Measurements from ENCODE around the gene ZNF827. TPM values are rescaled to one million over a fixed set of nuclear protein-coding genes. Genes with fewer than 3 reads are reported as not detected.

Gene ZNF827
- total and polyA plus RNA-seq, 9 of the 15 experiments (the other 6 are each of a cell fraction or from before 2014, with no cell fraction given): 0.07 to 0.40 TPM; not detected in 7

DNA sequence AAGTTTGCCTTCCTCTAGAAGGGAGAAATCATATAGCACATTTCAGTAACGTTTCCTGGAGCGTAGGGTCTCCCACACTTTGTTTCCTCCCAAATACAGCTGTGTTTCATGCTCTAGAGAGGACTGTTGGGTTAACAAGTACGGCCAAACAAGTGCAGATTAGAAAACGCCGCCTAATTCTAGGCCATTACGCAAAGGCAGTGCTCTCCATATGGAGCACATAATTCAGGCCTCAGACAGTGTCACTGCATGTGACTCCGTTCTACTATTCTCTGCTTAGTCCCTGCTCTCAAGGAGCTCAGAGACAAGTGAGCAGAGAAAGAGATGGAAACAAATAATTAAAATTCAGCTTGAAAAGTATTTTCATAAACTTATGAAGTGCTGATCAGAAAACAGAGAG is 11.6 kb downstream of the ZNF827 start:
- no peaks in the 10 kb centered on the region for H3K27me3 ChIP-seq (ENCODE audit: control insufficient read depth in 2 of 2, insufficient read depth in 2 of 2, low read length in 2 of 2)
- in situ Hi-C loops (cut with MboI) (no loop called here), intact Hi-C loops (cut with micrococcal nuclease) (no loop called here)
- BruUV-seq (replicated peaks): no TSS peak
- no peaks in the 10 kb centered on the region for H4K20me1 ChIP-seq (replicated peaks; ENCODE audit: control insufficient read depth, insufficient read depth, low read length)
- CTCF ChIA-PET (ENCODE audit: low intra/inter-chr PET ratio): no interaction called here
- 1% methylated on average over 7 of the region's 7 CpGs for WGBS (ENCODE audit: insufficient coverage, low coverage, missing lambda C conversion rate)
- no peaks in the 10 kb centered on the region for H3K36me3 ChIP-seq (ENCODE audit: control insufficient read depth, insufficient read depth, low read length)
- H3K27ac ChIP-seq (ENCODE audit: extremely low read depth, low read depth, low read length): no peak overlapping the region
- TF ChIP-seq SAFB2 (IDR thresholded peaks at IDR 0.05; ENCODE audit: borderline replicate concordance, low read depth, low read length, severe bottlenecking): no peak
- no peak for TF ChIP-seq ZNF146 (CRISPR knock-in tag; IDR thresholded peaks at IDR 0.05; ENCODE audit: unreplicated experiment)
- no peak for TF ChIP-seq CCNT2 (IDR thresholded peaks at IDR 0.05; ENCODE audit: borderline replicate concordance, extremely low read depth, insufficient read length, low read depth, low read length)
- TF ChIP-seq ZNF695 (CRISPR knock-in tag; IDR thresholded peaks at IDR 0.05): no peak
- TF ChIP-seq CEBPG (CRISPR knock-in tag; IDR thresholded peaks at IDR 0.05): no peak
- no peak for TF ChIP-seq CEBPG (tag; conservative IDR thresholded peaks at IDR 0.05 in 1 of 2, IDR thresholded peaks at IDR 0.05 in 1 of 2)
- no peak for TF ChIP-seq C11orf30 (IDR thresholded peaks at IDR 0.05; ENCODE audit: low read depth)
- TF ChIP-seq LARP7 (IDR thresholded peaks at IDR 0.05): no peak
- TF ChIP-seq MEF2D (tag; conservative IDR thresholded peaks at IDR 0.05; ENCODE audit: low read depth): no peak
- TF ChIP-seq, protein P1, sequence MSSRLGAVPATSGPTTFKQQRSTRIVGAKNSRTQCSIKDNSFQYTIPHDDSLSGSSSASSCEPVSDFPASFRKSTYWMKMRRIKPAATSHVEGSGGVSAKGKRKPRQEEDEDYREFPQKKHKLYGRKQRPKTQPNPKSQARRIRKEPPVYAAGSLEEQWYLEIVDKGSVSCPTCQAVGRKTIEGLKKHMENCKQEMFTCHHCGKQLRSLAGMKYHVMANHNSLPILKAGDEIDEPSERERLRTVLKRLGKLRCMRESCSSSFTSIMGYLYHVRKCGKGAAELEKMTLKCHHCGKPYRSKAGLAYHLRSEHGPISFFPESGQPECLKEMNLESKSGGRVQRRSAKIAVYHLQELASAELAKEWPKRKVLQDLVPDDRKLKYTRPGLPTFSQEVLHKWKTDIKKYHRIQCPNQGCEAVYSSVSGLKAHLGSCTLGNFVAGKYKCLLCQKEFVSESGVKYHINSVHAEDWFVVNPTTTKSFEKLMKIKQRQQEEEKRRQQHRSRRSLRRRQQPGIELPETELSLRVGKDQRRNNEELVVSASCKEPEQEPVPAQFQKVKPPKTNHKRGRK (tag; IDR thresholded peaks at IDR 0.05): no peak
- TF ChIP-seq ZNF232 (CRISPR knock-in tag; IDR thresholded peaks at IDR 0.05): no peak
- no peaks in the 10 kb centered on the region for H3K9me1 ChIP-seq (ENCODE audit: control insufficient read depth, insufficient read depth, low read length)
- no peak overlapping the region for H3K9ac ChIP-seq (ENCODE audit: insufficient read depth in 1 of 2, low read depth in 2 of 2, low read length in 2 of 2)
- DNase-seq (ENCODE audit: extremely low read depth in 1 of 4, low spot score in 3 of 4) (no peak), FAIRE-seq (no peak), ATAC-seq (no peak)
- no peaks in the 10 kb centered on the region for H3K79me2 ChIP-seq (ENCODE audit: control insufficient read depth, insufficient read depth, low read length)
- H3K4me1 ChIP-seq (replicated peaks in 1 of 2; ENCODE audit: control insufficient read depth in 2 of 2, insufficient read depth in 2 of 2, low read length in 2 of 2): no peaks in the 10 kb centered on the region
- no peak overlapping the region for H2AFZ ChIP-seq (ENCODE audit: low read depth, low read length)
- H3K9me3 ChIP-seq (replicated peaks; ENCODE audit: control insufficient read depth, insufficient read depth, low read depth, low read length): no peaks in the 10 kb centered on the region
- no peak overlapping the region for H3K4me2 ChIP-seq (ENCODE audit: insufficient read depth, low read length)
- POLR2A ChIA-PET: no interaction called here
- no peak overlapping the region for H3K4me3 ChIP-seq

All from K562 (cell line).